SU-DHL-6 (cell line): ENCODE results near the gene GLIS2.

ENCODE experiments used
- H2AFZ ChIP-seq: fragments of 200-600 bp; sonication (generic); 2 replicates; pipeline ENCODE4 v1.6.1; 2014; ENCODE audit warnings: low read depth, mild to moderate bottlenecking, moderate library complexity, mixed read lengths, antibody characterized with exemption, low read length; ENCODE audit not compliant: severe bottlenecking
- H3F3A ChIP-seq: fragments of 200-600 bp; shearing (Covaris generic); 2 replicates; pipeline ENCODE4 v1.6.0; 2016; ENCODE audit warnings: antibody characterized with exemption, mild to moderate bottlenecking; ENCODE audit not compliant: insufficient read depth
- H3K27ac ChIP-seq: fragments of 200-600 bp; sonication (generic); 2 replicates; pipeline ENCODE4 v1.5.1; 2016; ENCODE audit warnings: low read depth, mild to moderate bottlenecking, low read length, moderate library complexity, mixed read lengths
- H3K27me3 ChIP-seq: fragments of 200-600 bp; sonication (generic), shearing (Covaris generic); 2 replicates; pipeline ENCODE4 v1.6.0; 2014; ENCODE audit warnings: mild to moderate bottlenecking, low read length
- H3K36me3 ChIP-seq: fragments of 200-600 bp; sonication (generic); 2 replicates; pipeline ENCODE4 v1.6.1; 2014; ENCODE audit warnings: mild to moderate bottlenecking, low read length, mixed read lengths
- H3K4me2 ChIP-seq: fragments of 300-600, 200-600 bp; shearing (Covaris generic), sonication (generic); 2 replicates; pipeline ENCODE4 v1.6.0; 2014; ENCODE audit warnings: low read length, low read depth, mild to moderate bottlenecking; ENCODE audit not compliant: poor library complexity, severe bottlenecking
- H3K4me3 ChIP-seq: fragments of 200-600 bp; sonication (generic); 2 replicates; pipeline ENCODE4 v1.5.1; 2014; ENCODE audit warnings: antibody characterized with exemption, low read length, mild to moderate bottlenecking, mixed read lengths; ENCODE audit not compliant: insufficient read depth, poor library complexity, severe bottlenecking
- H3K79me2 ChIP-seq: fragments of 200-600 bp; sonication (generic); 2 replicates; pipeline ENCODE4 v1.6.1; 2014; ENCODE audit warnings: mild to moderate bottlenecking, low read length, moderate library complexity; ENCODE audit not compliant: insufficient read depth
- H3K9ac ChIP-seq: fragments of 200-600 bp; sonication (generic); 2 replicates; pipeline ENCODE4 v1.7.0; 2014; ENCODE audit warnings: mild to moderate bottlenecking, low read length
- H3K9me2 ChIP-seq: fragments of 200-600 bp; sonication (generic); replicated peaks from 2 replicates; pipeline ENCODE4 v1.6.1; 2014; ENCODE audit warnings: low read length; ENCODE audit not compliant: insufficient read depth
- H3K9me3 ChIP-seq: fragments of 200-600 bp; sonication (generic); 2 replicates; pipeline ENCODE4 v1.6.1; 2014; ENCODE audit warnings: low read length, mixed read lengths; ENCODE audit not compliant: insufficient read depth
- H4K20me1 ChIP-seq: fragments of 200-600 bp; sonication (generic); 2 replicates; pipeline ENCODE4 v1.6.1; 2014; ENCODE audit warnings: low read depth, mild to moderate bottlenecking, antibody characterized with exemption, low read length, moderate library complexity, mixed read lengths
- CTCF ChIP-seq: fragments of 200-600 bp; sonication (generic); IDR thresholded peaks from one replicate; pipeline ENCODE4 v1.5.1; 2017; ENCODE audit warnings: antibody characterized with exemption, mild to moderate bottlenecking, low read length, moderate library complexity; ENCODE audit not compliant: insufficient read depth, poor library complexity, severe bottlenecking
- EZH2phosphoT487 ChIP-seq: fragments of 200-600 bp; sonication (generic), shearing (Covaris generic); conservative IDR thresholded peaks from 2 replicates; pipeline ENCODE4 v1.6.1; 2018; ENCODE audit warnings: mild to moderate bottlenecking, antibody characterized with exemption, low read length, moderate library complexity, mixed read lengths

Gene GLIS2

GRCh38 chr16:4315186-4316107, at the start of gene GLIS2:
GLIS2 (plus strand) TSS chr16:4316067; CDS start chr16:4332281, 16,214 bp downstream.
- TF ChIP-seq CTCF (no peak), EZH2phosphoT487 (0 out of 2 replicates have a peak, but pooled peaks have one; percentile 67)
- no peak within 1 kb of the TSS for H3K27ac ChIP-seq

GRCh38 chr16:4266372-4266771, 49.5 kb upstream of the GLIS2 start:
- Histone ChIP-seq H3K27me3 (no peaks in the 10 kb centered on the region), H3K36me3 (0 out of 2 replicates have a peak, but pooled peaks cover 2% of the 10 kb centered on the region), H3K79me2 (peaks cover 80% of the 10 kb centered on the region), H3K9me3 (no peaks in the 10 kb centered on the region), H3F3A (peaks cover 4% of the 10 kb centered on the region; the same call in 1 of the 2 replicates), H3K9me2 (no peaks in the 10 kb centered on the region), H3K4me2 (no peak overlapping the region), H2AFZ (no peak overlapping the region), H3K4me3 (no peak overlapping the region), H3K9ac (no peak overlapping the region), H4K20me1 (no peaks in the 10 kb centered on the region), H3K27ac (no peak overlapping the region)
- no peak for TF ChIP-seq EZH2phosphoT487
- no peak for TF ChIP-seq CTCF

More at GRCh38 chr16:4315186-4316107, at the start of gene GLIS2:
- H3K9me3 ChIP-seq: no peaks in the 10 kb centered on the region
- no peaks in the 10 kb centered on the region for H4K20me1 ChIP-seq
- H3K4me3 ChIP-seq: peak within 1 kb of the TSS; percentile 44
- no peaks in the 10 kb centered on the region for H3F3A ChIP-seq
- peak within 1 kb of the TSS; percentile 24 for H2AFZ ChIP-seq
- H3K9me2 ChIP-seq: no peaks in the 10 kb centered on the region
- peak within 1 kb of the TSS; percentile 60 for H3K4me2 ChIP-seq
- peak within 1 kb of the TSS; percentile 39; the same call in 1 of the 2 replicates for H3K9ac ChIP-seq
- no peaks in the 10 kb centered on the region for H3K27me3 ChIP-seq
- H3K79me2 ChIP-seq: no peaks in the 10 kb centered on the region
- H3K36me3 ChIP-seq: no peaks in the 10 kb centered on the region

- Histone ChIP-seq H4K20me1 (no peaks in the 10 kb centered on the region), H3K79me2 (peaks cover 63% of the 10 kb centered on the region), H3K9ac (peak overlapping the region; percentile 78), H3K9me2 (no peaks in the 10 kb centered on the region), H3K27ac (0 out of 2 replicates have a peak overlapping the region, but pooled peaks have one; percentile 80), H3K4me3 (no peak overlapping the region), H3K27me3 (no peaks in the 10 kb centered on the region), H3K9me3 (no peaks in the 10 kb centered on the region), H3K36me3 (no peaks in the 10 kb centered on the region), H3F3A (peaks cover 8% of the 10 kb centered on the region), H2AFZ (no peak overlapping the region), H3K4me2 (no peak overlapping the region)
- no peak for TF ChIP-seq CTCF
- no peak for TF ChIP-seq EZH2phosphoT487
These were observed 45.8 kb upstream of the GLIS2 start for GRCh38 chr16:4270091-4270490.
